HUES48 (cell line): ENCODE data around the gene ZNF280D.

Source experiments
- H3K27ac ChIP-seq: one replicate; pipeline ENCODE4 v1.7.0; 2013; ENCODE audit warnings: low read depth, low read length, inconsistent platforms
- H3K27me3 ChIP-seq: 2 replicates; pipeline ENCODE4 v1.6.1; 2013; ENCODE audit warnings: mild to moderate bottlenecking, low read length; ENCODE audit not compliant: control insufficient read depth, insufficient read depth
- H3K36me3 ChIP-seq: 2 replicates; pipeline ENCODE4 v1.6.1; 2013; ENCODE audit warnings: low read length; ENCODE audit not compliant: control insufficient read depth, insufficient read depth
- H3K4me1 ChIP-seq: 2 replicates; pipeline ENCODE4 v1.6.1; 2013; ENCODE audit warnings: mild to moderate bottlenecking, low read length; ENCODE audit not compliant: control insufficient read depth, insufficient read depth
- H3K4me3 ChIP-seq: 2 replicates; pipeline ENCODE4 v1.5.1; 2013; ENCODE audit warnings: mild to moderate bottlenecking, low read depth, low read length
- H3K9ac ChIP-seq: 2 replicates; pipeline ENCODE4 v1.6.1; 2013; ENCODE audit warnings: mild to moderate bottlenecking, low read depth, low read length, moderate library complexity
- H3K9me3 ChIP-seq: 2 replicates; pipeline ENCODE4 v1.6.1; 2013; ENCODE audit warnings: low read length; ENCODE audit not compliant: control insufficient read depth, insufficient read depth

Gene ZNF280D

GRCh38 chr15:56772868-56773639 is 39.7 kb upstream of the ZNF280D start:
- Histone ChIP-seq H3K9ac (no peak overlapping the region), H3K36me3 (no peaks in the 10 kb centered on the region), H3K9me3 (no peaks in the 10 kb centered on the region), H3K4me1 (peaks cover 9% of the 10 kb centered on the region), H3K27me3 (peaks cover 10% of the 10 kb centered on the region; the same call in 1 of the 2 replicates), H3K27ac (no peak overlapping the region), H3K4me3 (no peak overlapping the region)

GRCh38 chr15:56770173-56770572 is 36.9 kb upstream of the ZNF280D start:
- Histone ChIP-seq H3K27me3 (peaks cover 10% of the 10 kb centered on the region; the same call in 1 of the 2 replicates), H3K9me3 (no peaks in the 10 kb centered on the region), H3K36me3 (no peaks in the 10 kb centered on the region), H3K27ac (no peak overlapping the region), H3K4me3 (no peak overlapping the region), H3K4me1 (peaks cover 9% of the 10 kb centered on the region), H3K9ac (no peak overlapping the region)

- Histone ChIP-seq H3K4me1 (no peaks in the 10 kb centered on the region), H3K27me3 (no peaks in the 10 kb centered on the region), H3K36me3 (no peaks in the 10 kb centered on the region), H3K9ac (no peak overlapping the region), H3K4me3 (no peak overlapping the region), H3K9me3 (no peaks in the 10 kb centered on the region), H3K27ac (no peak overlapping the region)
Observed at GRCh38 chr15:56767315-56767714, 34.0 kb upstream of the ZNF280D start.

- H3K27ac ChIP-seq: no peak overlapping the region
Observed at GRCh38 chr15:56765251-56765650, 31.9 kb upstream of the ZNF280D start.

GRCh38 chr15:56763141-56763895 is 30.0 kb upstream of the ZNF280D start:
- H3K9ac ChIP-seq: no peak overlapping the region
- H3K4me3 ChIP-seq: no peak overlapping the region
- H3K27ac ChIP-seq: no peak overlapping the region
- no peaks in the 10 kb centered on the region; the same call in 1 of the 2 replicates for H3K4me1 ChIP-seq
- H3K9me3 ChIP-seq: no peaks in the 10 kb centered on the region
- no peaks in the 10 kb centered on the region for H3K27me3 ChIP-seq
- no peaks in the 10 kb centered on the region for H3K36me3 ChIP-seq

More at GRCh38 chr15:56765251-56765650, 31.9 kb upstream of the ZNF280D start:
- H3K4me3 ChIP-seq: no peak overlapping the region
- H3K9ac ChIP-seq: no peak overlapping the region
- H3K4me1 ChIP-seq: no peaks in the 10 kb centered on the region
- H3K36me3 ChIP-seq: no peaks in the 10 kb centered on the region
- H3K27me3 ChIP-seq: no peaks in the 10 kb centered on the region
- H3K9me3 ChIP-seq: no peaks in the 10 kb centered on the region

- Histone ChIP-seq H3K9me3 (no peaks in the 10 kb centered on the region), H3K27ac (no peak overlapping the region), H3K9ac (no peak overlapping the region), H3K4me1 (no peaks in the 10 kb centered on the region; the same call in 1 of the 2 replicates), H3K27me3 (no peaks in the 10 kb centered on the region), H3K36me3 (no peaks in the 10 kb centered on the region), H3K4me3 (no peak overlapping the region)
Observed at GRCh38 chr15:56760186-56760585, 26.9 kb upstream of the ZNF280D start.

- Histone ChIP-seq H3K9ac (no peak overlapping the region), H3K27ac (no peak overlapping the region), H3K4me3 (no peak overlapping the region), H3K9me3 (no peaks in the 10 kb centered on the region), H3K36me3 (no peaks in the 10 kb centered on the region), H3K27me3 (no peaks in the 10 kb centered on the region), H3K4me1 (no peaks in the 10 kb centered on the region; the same call in 1 of the 2 replicates)
Observed at GRCh38 chr15:56759450-56759845, 26.1 kb upstream of the ZNF280D start.

- H3K9me3 ChIP-seq: no peaks in the 10 kb centered on the region
- no peaks in the 10 kb centered on the region; the same call in 1 of the 2 replicates for H3K4me1 ChIP-seq
- no peak overlapping the region for H3K4me3 ChIP-seq
- no peaks in the 10 kb centered on the region for H3K36me3 ChIP-seq
- H3K27ac ChIP-seq: no peak overlapping the region
- no peaks in the 10 kb centered on the region for H3K27me3 ChIP-seq
- no peak overlapping the region for H3K9ac ChIP-seq
Observed at GRCh38 chr15:56758770-56759449, 25.6 kb upstream of the ZNF280D start.

- Histone ChIP-seq H3K9me3 (no peaks in the 10 kb centered on the region), H3K4me3 (no peak overlapping the region), H3K36me3 (no peaks in the 10 kb centered on the region), H3K4me1 (no peaks in the 10 kb centered on the region; the same call in 1 of the 2 replicates), H3K27ac (no peak overlapping the region), H3K27me3 (no peaks in the 10 kb centered on the region), H3K9ac (no peak overlapping the region)
Observed at GRCh38 chr15:56757875-56758274, 24.6 kb upstream of the ZNF280D start.

- Histone ChIP-seq H3K9me3 (no peaks in the 10 kb centered on the region), H3K4me3 (no peak overlapping the region), H3K4me1 (no peaks in the 10 kb centered on the region; the same call in 1 of the 2 replicates), H3K27me3 (no peaks in the 10 kb centered on the region), H3K9ac (no peak overlapping the region), H3K36me3 (no peaks in the 10 kb centered on the region), H3K27ac (no peak overlapping the region)
Observed at GRCh38 chr15:56754772-56755370, 21.6 kb upstream of the ZNF280D start.
